ENCODE data around the gene NSG1.
"Not testable (repeated sequence)": the region's sequence is repeated elsewhere in the genome, so short reads cannot be mapped to it uniquely, and the experiment has no call there.

Gene NSG1, protein sequence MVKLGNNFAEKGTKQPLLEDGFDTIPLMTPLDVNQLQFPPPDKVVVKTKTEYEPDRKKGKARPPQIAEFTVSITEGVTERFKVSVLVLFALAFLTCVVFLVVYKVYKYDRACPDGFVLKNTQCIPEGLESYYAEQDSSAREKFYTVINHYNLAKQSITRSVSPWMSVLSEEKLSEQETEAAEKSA

DNA sequence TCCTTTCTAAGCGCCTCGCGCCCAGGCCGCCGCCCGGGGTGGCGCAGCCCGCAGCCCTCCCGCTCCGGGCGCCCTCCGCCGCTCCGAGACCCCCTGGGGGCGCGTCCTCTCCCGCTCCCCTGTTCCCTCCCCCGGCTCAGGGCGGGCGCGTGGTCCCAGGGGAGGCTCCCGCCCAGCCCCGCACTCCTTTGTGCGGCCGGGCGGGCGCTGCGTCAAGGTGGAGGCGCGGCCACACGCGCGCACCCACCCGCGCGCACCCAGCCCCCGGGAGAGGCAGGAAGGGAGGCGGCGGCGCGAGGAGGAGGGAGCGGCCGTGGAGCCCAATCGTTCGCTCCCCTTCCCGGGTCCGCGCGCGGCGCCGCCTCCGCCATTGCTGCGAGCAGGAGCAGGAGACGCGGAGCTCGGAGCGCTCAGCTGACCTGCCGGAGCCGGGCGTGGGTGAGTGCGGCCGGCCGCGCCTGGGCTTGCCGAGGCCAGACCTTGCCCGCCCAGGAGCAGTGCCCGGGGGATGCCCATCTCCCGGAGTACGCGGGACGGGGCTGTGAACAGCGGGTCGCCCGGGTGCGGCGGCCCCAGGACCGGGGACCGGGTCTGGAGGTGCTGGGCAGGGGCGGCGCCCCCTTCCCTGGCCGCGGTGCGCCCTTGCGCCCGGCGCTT is at the start of gene NSG1:
Gene NSG1, plus strand, starts transcription at position 367 of the 657 bp plus-strand sequence. CDS start 528 bp downstream, outside the sequence.
- peak; percentile 40 to 83 (median 78) for DNase-seq

- peak in 1 of 3 experiments; percentile 14 for DNase-seq
Measured at GRCh38 chr4:4338210-4339001, 48.5 kb upstream of the NSG1 start.

DNA sequence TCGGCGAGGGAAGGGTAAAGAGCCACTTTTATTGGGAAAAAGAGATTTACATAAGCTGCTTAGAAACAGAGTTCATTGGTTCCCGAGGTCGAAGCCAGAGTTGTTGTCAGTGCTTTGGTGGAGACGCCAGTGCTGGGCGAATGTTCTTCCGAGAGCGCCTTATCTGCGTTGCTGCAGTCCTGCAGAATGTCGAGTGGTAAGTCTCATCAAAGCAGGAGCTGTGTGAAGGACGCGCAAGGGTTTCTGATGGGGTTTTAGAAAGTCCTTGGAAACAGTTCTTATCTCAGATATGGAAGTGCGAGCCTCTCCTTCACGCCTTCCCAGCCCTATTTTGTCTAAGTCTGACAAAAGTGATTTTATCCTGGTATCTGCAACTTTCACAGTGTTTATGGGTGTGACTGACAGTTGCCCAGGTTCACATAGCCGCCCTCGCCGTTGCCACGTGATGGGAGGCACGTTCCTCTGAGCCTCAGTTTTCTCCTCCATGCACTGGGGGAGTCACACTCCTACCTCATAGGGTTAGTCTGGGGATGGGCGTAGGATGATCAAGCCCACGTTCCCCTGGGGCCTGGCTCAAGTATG is 47.3 kb upstream of the NSG1 start:
- DNase-seq: no peak

GRCh38 chr4:4341861-4342650 is 44.8 kb upstream of the NSG1 start:
- no peak for DNase-seq

DNA sequence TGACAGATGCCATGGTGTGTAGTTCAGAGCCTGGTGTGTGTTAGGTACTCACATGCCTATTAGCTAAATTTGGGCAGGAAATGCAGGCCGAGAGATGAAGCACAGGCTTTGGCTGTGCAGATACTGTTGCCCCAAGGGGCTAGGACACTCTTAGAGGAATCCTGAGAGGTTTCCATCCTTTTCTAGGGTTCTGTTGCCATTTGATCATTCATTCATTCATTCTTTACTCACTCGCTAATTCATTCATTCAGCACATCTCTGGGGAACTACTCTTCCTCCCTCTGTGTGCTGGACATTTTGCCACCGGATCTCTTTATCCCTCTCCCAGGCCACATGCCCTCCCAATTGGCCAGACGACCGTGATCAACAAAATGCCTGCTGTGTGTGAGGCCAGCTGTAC is 43.9 kb upstream of the NSG1 start:
- no peak for DNase-seq

GRCh38 chr4:4344915-4345527 is 41.9 kb upstream of the NSG1 start:
- DNase-seq: no peak

DNA sequence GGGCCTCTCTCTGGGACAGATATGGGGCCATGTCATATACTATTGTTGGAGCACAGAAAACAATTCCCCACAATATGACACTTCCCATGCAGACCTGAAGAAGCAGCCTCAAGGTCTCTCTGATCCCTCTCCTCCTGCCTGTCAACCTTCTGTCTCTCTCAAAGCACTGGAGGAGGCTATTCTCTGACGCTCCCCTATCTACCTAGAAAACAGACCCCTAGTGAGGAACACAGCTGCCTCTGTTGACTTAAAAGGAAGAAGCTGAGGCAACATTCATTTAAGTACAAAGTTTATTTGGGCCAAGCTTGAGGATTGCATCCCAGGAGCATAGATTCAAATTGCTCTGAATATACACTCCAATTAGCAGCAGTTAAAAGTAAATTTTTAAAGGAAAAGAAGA is 39.3 kb upstream of the NSG1 start:
- no peak for DNase-seq

DNA sequence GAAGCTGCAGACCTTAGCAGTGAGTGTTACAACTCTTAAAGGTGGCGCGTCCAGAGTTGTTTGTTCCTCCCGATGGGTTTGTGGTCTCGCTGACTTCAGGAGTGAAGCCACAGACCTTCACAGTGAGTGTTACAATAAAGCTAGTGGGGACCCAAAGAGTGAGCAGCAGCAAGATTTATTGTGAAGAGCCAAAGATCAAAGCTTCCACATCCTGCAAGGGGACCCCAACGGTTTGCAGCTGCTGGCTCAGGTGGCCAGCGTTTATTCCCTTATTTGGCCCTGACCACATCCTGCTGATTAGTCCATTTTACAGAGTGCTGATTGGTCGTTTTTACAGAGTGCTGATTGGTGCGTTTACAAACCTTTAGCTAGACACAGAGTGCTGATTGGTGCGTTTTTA is 38.3 kb upstream of the NSG1 start:
- DNase-seq: not testable (repeated sequence)

DNA sequence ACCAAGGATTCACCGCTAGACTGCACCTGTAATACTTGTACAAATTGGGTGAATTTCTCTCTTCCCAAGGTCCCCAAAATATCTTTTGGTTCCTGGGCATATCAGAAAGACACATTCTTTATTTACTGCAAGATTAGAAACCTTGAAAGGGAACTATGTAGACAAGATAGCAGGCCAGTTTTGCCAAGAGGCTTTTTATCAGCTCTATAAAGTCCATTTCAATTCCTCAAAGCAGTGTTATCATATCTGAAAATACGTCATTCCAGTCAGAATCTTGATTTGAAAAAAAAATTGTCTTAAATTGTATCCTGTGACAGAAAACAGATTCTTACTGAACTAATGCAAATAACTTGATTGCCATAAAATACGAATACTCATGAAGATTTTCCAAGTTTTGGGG is 37.0 kb upstream of the NSG1 start:
- DNase-seq: no peak

DNA sequence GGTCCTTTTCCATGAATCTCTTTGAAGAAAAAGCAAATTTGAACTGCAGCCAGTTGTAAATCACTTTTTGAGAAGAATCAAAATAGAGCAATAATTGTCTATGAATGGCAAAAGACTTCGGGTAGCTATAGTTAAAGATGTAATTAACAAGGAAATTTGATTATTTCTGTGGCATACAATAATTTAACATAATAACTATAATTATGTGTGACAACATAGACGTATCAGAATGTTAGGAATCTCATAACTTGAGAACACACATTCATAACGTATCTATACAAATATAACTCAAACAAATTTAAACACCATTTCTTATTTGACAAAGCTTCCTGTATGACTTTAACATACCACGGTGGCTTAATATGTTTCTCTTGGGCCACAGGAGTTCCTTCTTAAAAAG is 36.0 kb upstream of the NSG1 start:
- no peak for DNase-seq

GRCh38 chr4:4355302-4355701 is 31.6 kb upstream of the NSG1 start:
- DNase-seq: no peak

DNA sequence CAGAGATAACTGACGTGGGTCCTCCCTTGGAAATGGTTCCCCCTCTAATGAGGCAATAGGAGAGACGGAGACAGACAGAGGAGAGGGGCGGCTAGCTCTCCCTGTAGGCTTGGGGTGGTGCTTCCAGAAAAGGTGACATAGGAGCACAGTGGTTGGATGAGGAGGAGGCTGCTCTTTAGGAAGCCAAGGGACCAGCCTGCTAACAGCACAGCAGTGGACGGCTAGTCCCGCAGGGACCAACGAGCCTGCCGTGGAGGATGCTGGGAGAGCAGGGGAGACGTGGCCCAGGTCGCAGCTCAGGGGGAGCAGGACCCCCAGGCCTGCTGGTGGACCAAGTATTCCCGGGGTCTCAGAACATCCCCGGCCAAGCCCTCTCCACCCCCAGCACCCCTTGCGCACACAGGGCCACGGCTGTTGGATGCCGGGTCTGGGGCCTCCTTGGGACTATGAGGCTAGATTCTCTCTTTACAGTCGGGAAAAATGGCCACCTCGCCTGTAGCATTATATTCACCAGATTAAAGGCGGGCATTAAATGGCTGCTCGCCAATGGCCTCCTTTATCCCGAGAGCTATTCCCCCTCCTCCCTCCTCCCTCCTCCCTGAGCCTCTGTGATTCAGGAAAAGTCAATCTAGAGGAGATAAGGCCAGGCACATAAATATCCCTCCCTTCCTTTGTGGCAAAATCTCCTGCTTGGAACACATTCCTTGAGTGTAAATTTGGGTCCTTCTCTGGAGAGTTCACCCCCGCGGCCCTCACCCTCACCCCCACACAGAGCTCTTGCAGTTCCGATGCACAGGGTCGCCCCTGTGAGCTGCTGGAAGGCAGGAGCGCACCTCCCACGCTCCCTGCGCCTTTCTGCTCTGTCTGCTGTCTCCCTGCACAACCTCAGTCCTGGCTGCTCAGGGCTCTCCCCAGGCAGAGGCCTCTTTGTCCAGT is 30.5 kb upstream of the NSG1 start:
- DNase-seq: no peak

DNA sequence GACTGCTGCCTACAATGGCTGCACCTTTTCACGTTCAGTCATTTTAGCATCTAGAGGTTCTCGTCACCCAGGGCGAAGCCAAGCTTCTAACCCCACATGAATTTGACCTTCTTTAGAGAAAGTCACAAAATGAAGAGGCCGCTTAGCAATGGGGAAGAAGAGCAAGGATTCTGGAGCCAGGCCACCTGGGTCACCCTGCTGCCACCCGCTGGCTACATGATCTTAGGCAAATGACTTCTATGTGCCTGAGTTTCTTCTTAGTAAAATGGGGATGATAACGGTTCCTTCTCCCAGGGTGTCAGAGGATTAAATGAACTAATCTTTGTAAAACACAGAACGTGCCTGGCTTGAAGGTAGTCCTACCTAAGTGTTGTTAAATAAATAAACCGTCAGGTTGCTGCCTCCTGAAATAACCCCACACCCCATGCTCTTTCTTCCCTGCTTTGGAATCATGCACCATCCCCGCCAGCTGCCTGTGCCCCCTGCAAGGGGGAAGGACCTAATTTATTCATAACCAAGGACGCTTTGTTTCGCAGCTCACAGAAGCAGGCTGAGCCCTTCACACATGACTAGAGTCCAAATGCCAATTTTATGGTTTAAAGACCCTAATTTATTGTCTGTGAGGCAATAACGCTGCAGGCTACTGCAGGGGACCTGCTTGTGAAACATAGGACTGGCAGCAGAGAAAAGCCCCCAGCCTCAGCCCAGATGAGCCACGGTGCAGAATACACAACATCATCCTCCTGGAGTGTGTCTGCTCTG is 28.6 kb upstream of the NSG1 start:
- DNase-seq: peak in 2 of 3 experiments; percentile 27 to 57

- no peak for DNase-seq
Measured at GRCh38 chr4:4361883-4362282, 25.0 kb upstream of the NSG1 start.

DNA sequence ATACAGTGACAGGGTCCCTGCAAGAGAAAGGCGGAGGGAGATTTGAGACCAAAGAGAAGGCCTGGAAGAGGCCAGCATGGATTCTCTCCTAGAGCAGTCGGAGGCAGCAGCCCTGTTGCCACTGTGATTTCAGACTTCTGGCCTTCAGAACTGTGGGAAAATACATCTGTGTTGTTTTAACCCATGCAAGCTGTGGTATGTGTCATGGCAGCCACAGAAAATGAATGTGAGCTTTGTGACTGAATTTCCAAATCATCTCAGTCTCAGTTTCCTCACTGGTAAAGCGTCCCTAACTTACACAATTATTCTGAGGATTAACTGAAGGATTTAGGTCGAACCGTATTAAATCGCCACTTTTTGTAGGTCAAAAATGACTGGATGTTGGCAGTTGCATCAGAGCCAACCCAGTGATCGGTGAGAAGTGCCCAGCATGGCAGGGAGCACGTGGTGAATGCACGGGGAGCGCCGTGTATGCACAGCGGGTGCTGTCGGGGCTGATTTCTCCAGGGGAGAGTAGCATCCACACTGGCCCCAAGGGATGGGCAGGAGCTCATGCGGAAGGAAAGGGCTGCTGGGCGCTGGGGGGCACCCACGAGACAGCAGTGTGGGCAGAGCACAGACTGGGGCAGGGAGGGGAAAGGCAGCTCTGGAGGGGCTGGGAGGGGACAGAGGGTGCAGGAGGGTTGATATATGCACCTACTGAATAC is 23.8 kb upstream of the NSG1 start:
- no peak for DNase-seq

DNA sequence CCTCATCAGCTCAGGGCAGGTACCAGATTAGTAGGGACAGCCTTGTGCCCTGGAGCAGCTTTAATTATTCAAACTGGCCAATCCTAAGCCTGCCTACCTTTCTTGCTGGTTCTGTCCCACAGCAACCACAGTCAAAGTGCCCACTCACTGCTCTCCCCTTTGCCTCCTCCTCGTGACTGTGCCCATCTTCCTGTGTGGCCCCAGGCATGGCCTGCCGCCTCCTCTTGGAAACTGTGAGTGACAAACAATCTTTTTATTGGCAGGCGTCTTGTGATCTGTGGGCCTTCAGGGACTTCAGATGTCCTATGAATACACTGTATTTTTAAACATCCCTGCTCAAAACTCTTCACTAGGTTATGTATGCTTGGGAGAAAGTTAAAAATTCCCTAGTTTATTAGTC is 22.8 kb upstream of the NSG1 start:
- no peak for DNase-seq

DNA sequence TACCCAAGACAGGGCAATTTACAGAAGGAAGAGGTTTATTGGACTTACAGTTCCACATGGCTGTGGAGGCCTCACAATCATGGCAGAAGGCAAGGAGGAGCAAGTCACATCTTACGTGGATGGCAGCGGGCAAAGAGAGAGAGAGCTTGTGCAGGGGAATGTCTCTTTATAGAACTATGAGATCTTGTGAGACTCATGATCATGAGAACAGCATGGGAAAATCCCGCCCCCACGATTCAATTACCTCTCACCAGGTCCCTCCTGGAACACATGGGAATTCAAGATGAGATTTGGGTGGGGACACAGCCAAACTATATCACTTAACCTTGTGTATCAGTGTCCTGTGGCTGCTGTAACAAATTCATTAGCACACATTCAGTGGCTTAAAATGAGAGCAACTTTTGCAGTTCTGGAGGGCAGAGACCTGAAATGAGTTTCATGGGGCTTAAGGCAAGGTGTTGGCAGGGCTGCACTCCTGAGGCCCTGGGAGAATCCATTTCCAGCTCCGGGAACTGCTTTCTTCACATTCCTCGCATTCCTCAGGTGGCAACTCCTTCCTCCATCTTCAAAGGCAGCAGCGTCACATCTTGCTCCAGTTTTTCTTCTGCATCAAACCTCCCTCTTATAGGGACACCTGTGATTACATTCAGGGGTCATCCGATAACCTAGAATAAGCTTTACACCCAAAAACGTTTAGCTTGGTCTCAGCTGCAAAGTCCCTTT is 22.3 kb upstream of the NSG1 start:
- DNase-seq: no peak

DNA sequence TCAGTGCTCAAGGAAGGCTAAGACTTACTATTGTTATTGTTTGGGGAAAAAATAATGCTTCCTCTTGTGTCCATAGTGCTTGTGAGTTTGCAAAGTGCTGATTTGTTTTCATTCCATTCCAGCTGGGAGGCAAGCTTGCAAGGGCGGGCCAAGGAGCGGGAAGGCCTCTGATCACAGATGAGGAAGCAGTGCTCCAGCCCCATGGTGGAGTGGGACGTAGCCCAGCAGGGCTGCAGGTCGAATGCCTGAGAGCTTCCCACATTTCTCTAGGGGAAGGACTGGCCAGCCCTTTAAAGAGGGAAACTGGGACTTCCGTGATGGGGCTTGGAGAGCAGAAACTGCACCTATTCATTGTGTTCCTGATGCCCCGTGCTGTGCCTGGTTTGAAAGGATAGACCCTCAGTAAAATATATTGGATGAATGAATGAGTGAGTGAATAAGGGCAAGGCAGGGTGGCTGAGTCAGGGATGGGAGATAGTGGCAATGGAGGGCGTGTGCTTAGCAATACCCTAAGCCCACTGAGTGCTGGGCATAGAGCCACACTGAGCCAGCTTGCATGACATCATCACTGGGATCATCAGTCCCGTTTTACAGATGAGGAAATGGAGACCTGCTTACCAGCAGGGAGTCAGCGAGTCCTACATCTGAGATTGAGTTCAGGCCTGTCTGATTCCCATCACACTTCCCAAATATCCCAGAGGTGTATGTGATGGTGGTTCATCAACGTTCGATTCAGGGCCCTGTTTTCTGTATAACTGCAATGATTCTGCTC is 17.9 kb upstream of the NSG1 start:
- DNase-seq: no peak
